ENCODE data around the gene ANKS1B. TPM values are rescaled to one million over a fixed set of nuclear protein-coding genes. Genes with fewer than 3 reads are reported as not detected.

Gene ANKS1B
- total RNA-seq, 4 donors from 2014 or later: 34.5 to 81.9 (median 71.1) TPM

DNA sequence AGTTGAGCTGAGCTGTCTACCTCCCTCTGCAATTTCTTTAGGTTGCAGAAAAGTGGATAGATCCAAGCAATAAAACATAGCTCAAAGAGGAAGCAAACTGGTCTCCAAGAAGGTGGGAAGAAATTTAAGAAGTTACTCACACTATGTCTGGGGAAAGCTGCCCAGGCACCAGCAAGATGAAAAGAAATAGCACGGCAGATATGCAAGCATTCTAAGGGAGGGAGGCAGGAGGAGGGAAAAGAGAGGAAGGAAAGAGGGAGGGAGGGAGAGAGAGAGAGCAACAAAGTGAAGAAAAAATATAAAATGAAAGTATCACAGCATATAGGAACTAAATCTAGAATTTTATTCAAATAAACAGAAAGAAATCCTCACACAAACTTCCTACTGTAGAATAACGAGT lies 1099.0 kb downstream of the ANKS1B start:
- Histone ChIP-seq H3K36me3 (no peaks in the 10 kb centered on the region), H3K9me3 (no peaks in the 10 kb centered on the region), H3K27me3 (no peaks in the 10 kb centered on the region), H3K27ac (no peak overlapping the region), H3K4me3 (replicated peaks in 1 of 3) (no peak overlapping the region), H3K4me1 (no peaks in the 10 kb centered on the region)
- WGBS, 2 donors: 58 to 64% methylated on average over 2 of the region's 2 CpGs
- intact Hi-C loops (cut with DNase I): no loop called here
- no peak for DNase-seq
- TF ChIP-seq POLR2A (IDR thresholded peaks at IDR 0.05): no peak
- TF ChIP-seq CTCF (IDR thresholded peaks at IDR 0.05): no peak

DNA sequence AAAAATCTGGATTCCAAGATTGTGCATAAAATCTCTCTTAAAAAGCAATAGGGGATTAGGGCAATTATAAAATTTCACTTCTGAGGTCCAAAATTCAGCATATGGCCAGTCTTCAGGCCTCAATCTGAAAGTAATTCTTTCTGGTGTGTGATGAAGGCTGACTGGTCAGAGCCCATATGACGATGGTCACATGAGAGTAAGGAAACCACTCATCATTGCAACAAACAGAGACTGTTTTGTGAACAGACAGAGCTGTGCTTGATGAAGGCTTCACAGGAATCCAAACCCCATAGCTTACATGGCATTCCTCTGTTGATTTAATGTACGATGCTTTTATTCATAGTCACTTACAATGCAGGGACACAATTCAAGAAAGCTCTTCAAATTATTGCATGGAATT lies 1101.5 kb downstream of the ANKS1B start:
- TF ChIP-seq CTCF (IDR thresholded peaks at IDR 0.05): no peak
- TF ChIP-seq POLR2A (IDR thresholded peaks at IDR 0.05): no peak
- intact Hi-C loops (cut with DNase I): no loop called here
- Histone ChIP-seq H3K4me3 (replicated peaks in 1 of 3) (no peak overlapping the region), H3K27me3 (no peaks in the 10 kb centered on the region), H3K4me1 (no peaks in the 10 kb centered on the region), H3K9me3 (no peaks in the 10 kb centered on the region), H3K27ac (no peak overlapping the region), H3K36me3 (no peaks in the 10 kb centered on the region)
- no peak for DNase-seq
- WGBS, 2 donors: 73 to 74% methylated on average over 2 of the region's 2 CpGs

GRCh38 chr12:98882526-98882925 lies 1102.2 kb downstream of the ANKS1B start:
- H3K36me3 ChIP-seq: no peaks in the 10 kb centered on the region
- no peak for DNase-seq
- 43 to 49% methylated on average over 1 of the region's 1 CpG for WGBS, 2 donors
- no peaks in the 10 kb centered on the region for H3K27me3 ChIP-seq
- no peaks in the 10 kb centered on the region for H3K9me3 ChIP-seq
- H3K4me1 ChIP-seq: no peaks in the 10 kb centered on the region
- H3K4me3 ChIP-seq (replicated peaks in 1 of 3): no peak overlapping the region
- no peak for TF ChIP-seq CTCF (IDR thresholded peaks at IDR 0.05)
- TF ChIP-seq POLR2A (IDR thresholded peaks at IDR 0.05): no peak
- intact Hi-C loops (cut with DNase I): no loop called here
- no peak overlapping the region for H3K27ac ChIP-seq

GRCh38 chr12:98873776-98874175 lies 1111.0 kb downstream of the ANKS1B start:
- H3K9me3 ChIP-seq: no peaks in the 10 kb centered on the region
- DNase-seq: no peak
- no peak overlapping the region for H3K4me3 ChIP-seq (replicated peaks in 1 of 3)
- 50 to 63% methylated on average over 1 of the region's 1 CpG for WGBS, 2 donors
- TF ChIP-seq CTCF (IDR thresholded peaks at IDR 0.05) (no peak), POLR2A (IDR thresholded peaks at IDR 0.05) (no peak)
- H3K27me3 ChIP-seq: no peaks in the 10 kb centered on the region
- H3K36me3 ChIP-seq: no peaks in the 10 kb centered on the region
- H3K27ac ChIP-seq: no peak overlapping the region
- intact Hi-C loops (cut with DNase I): no loop called here
- H3K4me1 ChIP-seq: no peaks in the 10 kb centered on the region

GRCh38 chr12:98870504-98870903 lies 1114.2 kb downstream of the ANKS1B start:
- TF ChIP-seq CTCF (IDR thresholded peaks at IDR 0.05): no peak
- no peak for TF ChIP-seq POLR2A (IDR thresholded peaks at IDR 0.05)
- WGBS, 2 donors: 50 to 53% methylated on average over 6 of the region's 6 CpGs
- intact Hi-C loops (cut with DNase I): no loop called here
- no peak overlapping the region for H3K27ac ChIP-seq
- no peaks in the 10 kb centered on the region for H3K9me3 ChIP-seq
- DNase-seq: no peak
- no peaks in the 10 kb centered on the region for H3K27me3 ChIP-seq
- H3K4me1 ChIP-seq: no peaks in the 10 kb centered on the region
- no peak overlapping the region for H3K4me3 ChIP-seq (replicated peaks in 1 of 3)
- H3K36me3 ChIP-seq: no peaks in the 10 kb centered on the region

Measured in thyroid gland (tissue), 4 donors.